ENCODE measurements around the gene PLEKHA4. TPM values are rescaled to one million over a fixed set of nuclear protein-coding genes. Genes with fewer than 3 reads are reported as not detected.

The PLEKHA4 gene, protein sequence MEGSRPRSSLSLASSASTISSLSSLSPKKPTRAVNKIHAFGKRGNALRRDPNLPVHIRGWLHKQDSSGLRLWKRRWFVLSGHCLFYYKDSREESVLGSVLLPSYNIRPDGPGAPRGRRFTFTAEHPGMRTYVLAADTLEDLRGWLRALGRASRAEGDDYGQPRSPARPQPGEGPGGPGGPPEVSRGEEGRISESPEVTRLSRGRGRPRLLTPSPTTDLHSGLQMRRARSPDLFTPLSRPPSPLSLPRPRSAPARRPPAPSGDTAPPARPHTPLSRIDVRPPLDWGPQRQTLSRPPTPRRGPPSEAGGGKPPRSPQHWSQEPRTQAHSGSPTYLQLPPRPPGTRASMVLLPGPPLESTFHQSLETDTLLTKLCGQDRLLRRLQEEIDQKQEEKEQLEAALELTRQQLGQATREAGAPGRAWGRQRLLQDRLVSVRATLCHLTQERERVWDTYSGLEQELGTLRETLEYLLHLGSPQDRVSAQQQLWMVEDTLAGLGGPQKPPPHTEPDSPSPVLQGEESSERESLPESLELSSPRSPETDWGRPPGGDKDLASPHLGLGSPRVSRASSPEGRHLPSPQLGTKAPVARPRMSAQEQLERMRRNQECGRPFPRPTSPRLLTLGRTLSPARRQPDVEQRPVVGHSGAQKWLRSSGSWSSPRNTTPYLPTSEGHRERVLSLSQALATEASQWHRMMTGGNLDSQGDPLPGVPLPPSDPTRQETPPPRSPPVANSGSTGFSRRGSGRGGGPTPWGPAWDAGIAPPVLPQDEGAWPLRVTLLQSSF
- 1 to 10 TPM; 2.8 to 6.6 TPM for total RNA-seq
- polyA plus RNA-seq = 1 to 10 TPM; 2.3 to 7.5 TPM

- peaks cover 0 to 8% (median 0%) of the 10 kb centered on the region in 8 donors for H3K9me3 Mint-ChIP-seq
- peaks cover 3 to 15% (median 7%) of the 10 kb centered on the region in 4 donors for H3K4me1 Mint-ChIP-seq
- DNase-seq = no peak
- Histone ChIP-seq H3K4me3 (ENCODE audit: low read length in 2 of 2) (no peak within 1 kb of the TSS), H3K27ac (ENCODE audit: low read depth, low read length) (no peak within 1 kb of the TSS), H3K4me1 (ENCODE audit: insufficient read depth, low read length) (peaks cover 2% of the 10 kb centered on the region), H3K36me3 (ENCODE audit: insufficient read depth, low read length) (no peaks in the 10 kb centered on the region), H3K27me3 (ENCODE audit: insufficient read depth, low read length) (no peaks in the 10 kb centered on the region), H3K9me3 (ENCODE audit: control insufficient read depth in 1 of 2, low read length in 2 of 2) (no peaks in the 10 kb centered on the region)
- ChIA-PET CTCF (ENCODE audit: partially characterized antibody) (no interaction called here), POLR2A (ENCODE audit: partially characterized antibody) (no interaction called here)
- peaks cover 4 to 9% of the 10 kb centered on the region in 2 donors for H3K27me3 Mint-ChIP-seq
- H3K27ac Mint-ChIP-seq = peak within 1 kb of the TSS in 3 of 7 donors; percentile 8 to 78 (median 22)
- intact Hi-C loops (cut with micrococcal nuclease) = no loop called here
- H3K4me3 Mint-ChIP-seq = no peak within 1 kb of the TSS
- H3K36me3 Mint-ChIP-seq = peaks cover 5 to 13% of the 10 kb centered on the region in 2 donors
Measured at GRCh38 chr19:48868114-48868886, at the start of gene PLEKHA4. Gene PLEKHA4 (minus strand): TSS chr19:48868617. CDS start chr19:48867620, 997 bp downstream.

DNA sequence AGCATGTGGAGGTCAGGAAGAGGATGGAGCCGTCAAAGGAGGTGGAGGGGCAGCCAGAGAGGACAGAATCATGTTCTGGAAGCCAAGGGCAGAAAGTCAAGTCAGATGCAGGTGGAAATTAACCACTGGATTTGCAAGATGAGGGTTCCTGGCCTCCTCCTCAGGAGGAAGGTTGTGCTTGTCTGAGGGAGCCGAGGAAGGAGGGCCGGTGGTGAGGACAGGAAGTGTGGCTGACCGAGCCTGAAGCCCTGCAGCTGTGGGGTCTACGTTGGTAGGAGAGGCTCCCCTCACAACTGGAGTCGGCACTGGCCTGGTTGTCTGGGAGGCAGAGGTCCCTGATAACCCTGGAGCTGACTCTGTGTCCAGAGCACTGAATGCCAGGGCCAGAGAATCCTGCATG lies 49.7 kb upstream of the PLEKHA4 start:
- ChIA-PET POLR2A (ENCODE audit: partially characterized antibody) (interaction anchor here (1.1 kb wide), 1 partner anchor 100 kb away, joined by 3 read pairs; no protein-coding TSS in a partner anchor), CTCF (ENCODE audit: partially characterized antibody) (interaction anchor here (1.0 kb wide), 1 partner anchor 75 kb away, joined by 3 read pairs; no protein-coding TSS in a partner anchor)
- Histone ChIP-seq H3K27me3 (ENCODE audit: insufficient read depth, low read length) (no peaks in the 10 kb centered on the region), H3K9me3 (ENCODE audit: control insufficient read depth in 1 of 2, low read length in 2 of 2) (no peaks in the 10 kb centered on the region), H3K27ac (ENCODE audit: low read depth, low read length) (no peak overlapping the region), H3K4me1 (ENCODE audit: insufficient read depth, low read length) (no peaks in the 10 kb centered on the region), H3K36me3 (ENCODE audit: insufficient read depth, low read length) (peaks cover 40% of the 10 kb centered on the region), H3K4me3 (ENCODE audit: low read length in 2 of 2) (no peak overlapping the region)
- Mint-ChIP-seq H3K9me3 (no peaks in the 10 kb centered on the region), H3K27me3 (no peaks in the 10 kb centered on the region), H3K36me3 (peaks cover 29 to 45% of the 10 kb centered on the region in 2 donors), H3K4me1 (peaks cover 0 to 1% (median 0%) of the 10 kb centered on the region in 4 donors), H3K27ac (peak overlapping the region in 1 of 7 donors; percentile 66), H3K4me3 (no peak overlapping the region)
- intact Hi-C loops (cut with micrococcal nuclease) = no loop called here
- DNase-seq = no peak

- Histone ChIP-seq H3K27ac (ENCODE audit: low read depth, low read length) (no peak overlapping the region), H3K27me3 (ENCODE audit: insufficient read depth, low read length) (no peaks in the 10 kb centered on the region), H3K36me3 (ENCODE audit: insufficient read depth, low read length) (peaks cover 44% of the 10 kb centered on the region), H3K4me3 (ENCODE audit: low read length in 2 of 2) (no peak overlapping the region), H3K4me1 (ENCODE audit: insufficient read depth, low read length) (no peaks in the 10 kb centered on the region), H3K9me3 (ENCODE audit: control insufficient read depth in 1 of 2, low read length in 2 of 2) (no peaks in the 10 kb centered on the region)
- CTCF ChIA-PET (ENCODE audit: partially characterized antibody) = no interaction called here
- H3K27ac Mint-ChIP-seq = peak overlapping the region in 1 of 7 donors; percentile 44
- intact Hi-C loops (cut with micrococcal nuclease) = no loop called here
- no peaks in the 10 kb centered on the region for H3K27me3 Mint-ChIP-seq
- H3K4me3 Mint-ChIP-seq = peak overlapping the region in 1 of 8 donors; percentile 32
- H3K36me3 Mint-ChIP-seq = peaks cover 42 to 50% of the 10 kb centered on the region in 2 donors
- no peaks in the 10 kb centered on the region for H3K9me3 Mint-ChIP-seq
- DNase-seq = no peak
- peaks cover 0 to 1% (median 0%) of the 10 kb centered on the region in 4 donors for H3K4me1 Mint-ChIP-seq
- POLR2A ChIA-PET (ENCODE audit: partially characterized antibody) = interaction anchor here (0.6 kb wide), 1 partner anchor 104 kb away, joined by 3 read pairs; no protein-coding TSS in a partner anchor
Measured at GRCh38 chr19:48915757-48916156, 47.3 kb upstream of the PLEKHA4 start.

GRCh38 chr19:48914181-48914580 lies 45.8 kb upstream of the PLEKHA4 start:
- no peak overlapping the region for H3K4me3 Mint-ChIP-seq
- H3K36me3 Mint-ChIP-seq = peaks cover 40 to 54% of the 10 kb centered on the region in 2 donors
- H3K36me3 ChIP-seq (ENCODE audit: insufficient read depth, low read length) = peaks cover 48% of the 10 kb centered on the region
- intact Hi-C loops (cut with micrococcal nuclease) = no loop called here
- no peak overlapping the region for H3K4me3 ChIP-seq (ENCODE audit: low read length in 2 of 2)
- ChIA-PET POLR2A (ENCODE audit: partially characterized antibody) (interaction anchor here (0.8 kb wide), 1 partner anchor 51 kb away, joined by 4 read pairs; the partner anchor contains the start of gene FTL), CTCF (ENCODE audit: partially characterized antibody) (interaction anchor here (0.6 kb wide), 1 partner anchor 27 kb away, joined by 3 read pairs; no protein-coding TSS in a partner anchor)
- no peak overlapping the region for H3K27ac ChIP-seq (ENCODE audit: low read depth, low read length)
- no peak for DNase-seq
- H3K4me1 Mint-ChIP-seq = peaks cover 0 to 1% (median 0%) of the 10 kb centered on the region in 4 donors
- H3K27me3 ChIP-seq (ENCODE audit: insufficient read depth, low read length) = no peaks in the 10 kb centered on the region
- no peaks in the 10 kb centered on the region for H3K9me3 ChIP-seq (ENCODE audit: control insufficient read depth in 1 of 2, low read length in 2 of 2)
- no peaks in the 10 kb centered on the region for H3K27me3 Mint-ChIP-seq
- H3K27ac Mint-ChIP-seq = peak overlapping the region in 2 of 7 donors; percentile 25 to 70
- H3K9me3 Mint-ChIP-seq = no peaks in the 10 kb centered on the region
- no peaks in the 10 kb centered on the region for H3K4me1 ChIP-seq (ENCODE audit: insufficient read depth, low read length)

GRCh38 chr19:48913114-48913889 lies 44.9 kb upstream of the PLEKHA4 start:
- H3K4me1 Mint-ChIP-seq = peaks cover 0 to 1% (median 0%) of the 10 kb centered on the region in 4 donors
- DNase-seq = peak in 4 of 5 donors; percentile 22 to 61 (median 32)
- CTCF ChIA-PET (ENCODE audit: partially characterized antibody) = no interaction called here
- H3K4me3 ChIP-seq (ENCODE audit: low read length in 2 of 2) = no peak overlapping the region
- H3K4me1 ChIP-seq (ENCODE audit: insufficient read depth, low read length) = no peaks in the 10 kb centered on the region
- POLR2A ChIA-PET (ENCODE audit: partially characterized antibody) = no interaction called here
- H3K27me3 Mint-ChIP-seq = no peaks in the 10 kb centered on the region
- intact Hi-C loops (cut with micrococcal nuclease) = no loop called here
- no peaks in the 10 kb centered on the region for H3K27me3 ChIP-seq (ENCODE audit: insufficient read depth, low read length)
- H3K4me3 Mint-ChIP-seq = no peak overlapping the region
- H3K27ac Mint-ChIP-seq = peak overlapping the region in 3 of 7 donors; percentile 47 to 72 (median 48)
- no peak overlapping the region for H3K27ac ChIP-seq (ENCODE audit: low read depth, low read length)
- no peaks in the 10 kb centered on the region for H3K9me3 ChIP-seq (ENCODE audit: control insufficient read depth in 1 of 2, low read length in 2 of 2)
- H3K9me3 Mint-ChIP-seq = no peaks in the 10 kb centered on the region
- H3K36me3 ChIP-seq (ENCODE audit: insufficient read depth, low read length) = peaks cover 40% of the 10 kb centered on the region
- peaks cover 40 to 50% of the 10 kb centered on the region in 2 donors for H3K36me3 Mint-ChIP-seq

GRCh38 chr19:48910803-48911202 lies 42.4 kb upstream of the PLEKHA4 start:
- Histone ChIP-seq H3K27me3 (ENCODE audit: insufficient read depth, low read length) (no peaks in the 10 kb centered on the region), H3K36me3 (ENCODE audit: insufficient read depth, low read length) (peaks cover 46% of the 10 kb centered on the region), H3K27ac (ENCODE audit: low read depth, low read length) (no peak overlapping the region), H3K4me1 (ENCODE audit: insufficient read depth, low read length) (no peaks in the 10 kb centered on the region), H3K9me3 (ENCODE audit: control insufficient read depth in 1 of 2, low read length in 2 of 2) (no peaks in the 10 kb centered on the region), H3K4me3 (ENCODE audit: low read length in 2 of 2) (no peak overlapping the region)
- POLR2A ChIA-PET (ENCODE audit: partially characterized antibody) = interaction anchor here (0.6 to 1.7 kb wide), 3 partner anchors 8 to 35 kb away, joined by 3 to 4 read pairs (median 4); no protein-coding TSS in a partner anchor
- CTCF ChIA-PET (ENCODE audit: partially characterized antibody) = no interaction called here
- DNase-seq = no peak
- Mint-ChIP-seq H3K36me3 (peaks cover 44 to 58% of the 10 kb centered on the region in 2 donors), H3K4me3 (no peak overlapping the region), H3K27me3 (no peaks in the 10 kb centered on the region), H3K9me3 (no peaks in the 10 kb centered on the region), H3K4me1 (peaks cover 0 to 1% (median 0%) of the 10 kb centered on the region in 4 donors), H3K27ac (no peak overlapping the region)
- intact Hi-C loops (cut with micrococcal nuclease) = no loop called here
